ENCODE measurements around the gene TTC4.

DNA sequence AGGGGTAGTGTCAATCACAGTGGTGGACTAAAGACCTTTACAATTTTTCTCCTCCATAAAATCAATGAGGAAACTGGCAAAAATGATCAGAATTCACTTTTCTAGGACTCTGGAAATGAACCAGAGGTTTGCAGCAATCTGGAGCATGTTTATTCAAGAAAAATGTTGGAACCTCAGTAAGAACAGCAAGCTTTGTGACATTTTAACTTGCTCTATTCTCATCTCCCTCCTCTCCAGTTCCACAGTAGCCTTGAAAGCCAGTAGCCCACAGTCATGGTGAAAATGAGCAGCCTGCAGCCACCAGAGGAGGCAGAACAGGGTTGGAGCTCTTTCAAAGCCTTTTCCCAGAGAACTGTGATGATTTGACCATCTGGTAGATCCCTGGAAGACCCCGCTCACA is 9.1 kb downstream of the TTC4 start:
- TF ChIP-seq, protein P1, sequence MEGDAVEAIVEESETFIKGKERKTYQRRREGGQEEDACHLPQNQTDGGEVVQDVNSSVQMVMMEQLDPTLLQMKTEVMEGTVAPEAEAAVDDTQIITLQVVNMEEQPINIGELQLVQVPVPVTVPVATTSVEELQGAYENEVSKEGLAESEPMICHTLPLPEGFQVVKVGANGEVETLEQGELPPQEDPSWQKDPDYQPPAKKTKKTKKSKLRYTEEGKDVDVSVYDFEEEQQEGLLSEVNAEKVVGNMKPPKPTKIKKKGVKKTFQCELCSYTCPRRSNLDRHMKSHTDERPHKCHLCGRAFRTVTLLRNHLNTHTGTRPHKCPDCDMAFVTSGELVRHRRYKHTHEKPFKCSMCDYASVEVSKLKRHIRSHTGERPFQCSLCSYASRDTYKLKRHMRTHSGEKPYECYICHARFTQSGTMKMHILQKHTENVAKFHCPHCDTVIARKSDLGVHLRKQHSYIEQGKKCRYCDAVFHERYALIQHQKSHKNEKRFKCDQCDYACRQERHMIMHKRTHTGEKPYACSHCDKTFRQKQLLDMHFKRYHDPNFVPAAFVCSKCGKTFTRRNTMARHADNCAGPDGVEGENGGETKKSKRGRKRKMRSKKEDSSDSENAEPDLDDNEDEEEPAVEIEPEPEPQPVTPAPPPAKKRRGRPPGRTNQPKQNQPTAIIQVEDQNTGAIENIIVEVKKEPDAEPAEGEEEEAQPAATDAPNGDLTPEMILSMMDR (IDR thresholded peaks at IDR 0.05) = no peak
- TF ChIP-seq POLR2A (IDR thresholded peaks at IDR 0.05) = no peak
